Neural crest cell (in vitro differentiated cells): ENCODE data around the gene ZNRF4. TPM values are rescaled to one million over a fixed set of nuclear protein-coding genes. Genes with fewer than 3 reads are reported as not detected.
"Not testable (repeated sequence)": the region's sequence is repeated elsewhere in the genome, so short reads cannot be mapped to it uniquely, and the experiment has no call there.

Experiments used
- DNase-seq: peaks from one replicate; pipeline ENCODE4 v3.0.0; 2021; ENCODE audit warnings: low read depth, mixed read lengths, low spot score
- H3K27ac Mint-ChIP-seq: one replicate; pipeline ENCODE4 v1.8.0; 2021; ENCODE audit warnings: mild to moderate bottlenecking, mixed read lengths; ENCODE audit not compliant: unreplicated experiment
- H3K27me3 Mint-ChIP-seq: 2 replicates; pipeline ENCODE4 v1.8.0; 2021; ENCODE audit warnings: low read depth, mild to moderate bottlenecking, mixed read lengths
- H3K36me3 Mint-ChIP-seq: 2 replicates; pipeline ENCODE4 v1.8.0; 2021; ENCODE audit warnings: low read depth, mild to moderate bottlenecking, mixed read lengths
- H3K4me1 Mint-ChIP-seq: 2 replicates; pipeline ENCODE4 v1.8.0; 2021; ENCODE audit warnings: mixed read lengths
- H3K4me3 Mint-ChIP-seq: one replicate; pipeline ENCODE4 v1.8.0; 2021; ENCODE audit warnings: mild to moderate bottlenecking, mixed read lengths
- H3K9me3 Mint-ChIP-seq: 2 replicates; pipeline ENCODE4 v1.8.0; 2021; ENCODE audit warnings: mixed read lengths
- total RNA-seq: library from RNA; stranded (reverse); gene quantifications from 2 replicates; pipeline ENCODE4 v1.2.1, GENCODE V29; 2021
- TF ChIP-seq, protein P1 (sequence below): fragments of 200-600 bp; sonication (generic); conservative IDR thresholded peaks from 2 replicates; pipeline ENCODE4 v1.5.0; 2021; ENCODE audit warnings: antibody characterized with exemption, mild to moderate bottlenecking

ZNRF4 gene
- total RNA-seq, 1 donor from 2014 or later = not detected

DNA sequence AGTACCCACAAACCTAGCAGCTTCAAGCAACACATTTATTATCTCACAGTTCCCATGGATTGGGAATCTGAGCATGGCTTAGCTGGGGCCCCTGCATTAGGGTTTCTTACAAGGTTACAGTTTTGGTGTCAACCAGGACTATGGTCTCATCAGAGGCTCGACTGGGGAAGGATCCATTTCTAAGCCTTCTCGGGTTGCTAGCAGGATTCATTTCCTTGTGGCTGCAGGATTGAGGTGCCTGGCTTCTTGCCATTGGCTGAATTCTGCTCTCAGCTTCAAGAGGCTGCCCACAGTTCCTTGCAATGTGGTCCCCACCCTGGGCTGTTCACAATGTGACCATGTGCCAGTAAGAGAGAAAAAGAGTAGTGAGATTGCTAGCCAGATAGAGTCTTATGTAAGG lies 26.7 kb downstream of the ZNRF4 start:
- Mint-ChIP-seq H3K4me3 (no peak overlapping the region), H3K27ac (no peak overlapping the region), H3K36me3 (no peaks in the 10 kb centered on the region), H3K4me1 (peaks cover 23% of the 10 kb centered on the region), H3K9me3 (no peaks in the 10 kb centered on the region), H3K27me3 (peaks cover 42% of the 10 kb centered on the region)
- DNase-seq = no peak
- TF ChIP-seq, protein P1, sequence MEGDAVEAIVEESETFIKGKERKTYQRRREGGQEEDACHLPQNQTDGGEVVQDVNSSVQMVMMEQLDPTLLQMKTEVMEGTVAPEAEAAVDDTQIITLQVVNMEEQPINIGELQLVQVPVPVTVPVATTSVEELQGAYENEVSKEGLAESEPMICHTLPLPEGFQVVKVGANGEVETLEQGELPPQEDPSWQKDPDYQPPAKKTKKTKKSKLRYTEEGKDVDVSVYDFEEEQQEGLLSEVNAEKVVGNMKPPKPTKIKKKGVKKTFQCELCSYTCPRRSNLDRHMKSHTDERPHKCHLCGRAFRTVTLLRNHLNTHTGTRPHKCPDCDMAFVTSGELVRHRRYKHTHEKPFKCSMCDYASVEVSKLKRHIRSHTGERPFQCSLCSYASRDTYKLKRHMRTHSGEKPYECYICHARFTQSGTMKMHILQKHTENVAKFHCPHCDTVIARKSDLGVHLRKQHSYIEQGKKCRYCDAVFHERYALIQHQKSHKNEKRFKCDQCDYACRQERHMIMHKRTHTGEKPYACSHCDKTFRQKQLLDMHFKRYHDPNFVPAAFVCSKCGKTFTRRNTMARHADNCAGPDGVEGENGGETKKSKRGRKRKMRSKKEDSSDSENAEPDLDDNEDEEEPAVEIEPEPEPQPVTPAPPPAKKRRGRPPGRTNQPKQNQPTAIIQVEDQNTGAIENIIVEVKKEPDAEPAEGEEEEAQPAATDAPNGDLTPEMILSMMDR = no peak

DNA sequence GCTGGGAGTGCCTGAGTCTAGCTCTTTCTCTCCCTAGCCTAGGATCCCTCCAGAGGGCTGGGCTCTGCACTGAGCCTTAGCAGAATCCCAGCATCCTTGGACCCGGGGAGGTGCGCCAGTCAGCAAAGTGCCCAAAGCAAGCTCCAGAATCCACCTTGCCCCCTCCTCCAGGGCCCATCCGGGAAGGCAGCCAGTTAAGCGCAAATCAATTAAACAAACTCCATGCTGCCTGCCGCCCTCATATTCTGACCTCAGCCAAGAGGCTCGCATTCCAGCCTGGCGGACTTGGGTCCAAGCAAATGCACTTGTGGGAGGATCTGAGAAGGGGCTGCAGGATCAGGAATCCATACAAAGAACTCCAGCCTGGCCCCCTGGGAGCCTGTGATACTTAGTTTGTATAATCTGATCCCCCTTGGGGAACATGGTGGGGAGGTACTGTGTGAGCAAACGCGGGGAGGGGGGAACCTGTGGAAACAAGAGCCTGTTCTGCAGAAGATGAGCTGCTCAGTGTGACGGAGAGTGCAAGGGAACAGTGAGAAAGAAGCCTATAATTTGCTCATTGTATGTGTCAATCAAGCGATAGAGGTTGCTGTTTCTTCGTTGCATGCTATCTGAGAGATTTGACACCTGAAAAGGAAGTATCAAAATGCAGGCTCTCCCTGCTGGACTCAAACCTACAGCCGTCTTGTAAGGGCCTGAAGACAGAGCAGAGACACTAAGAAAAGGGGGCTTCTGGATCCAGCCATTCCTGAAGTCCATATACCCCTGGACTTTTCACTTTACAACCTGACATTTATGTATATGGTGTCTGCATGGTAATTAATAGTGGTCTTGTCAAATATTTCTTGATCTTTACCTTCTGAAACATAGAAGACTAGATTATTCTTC lies 29.4 kb downstream of the ZNRF4 start:
- peaks cover 21% of the 10 kb centered on the region for H3K4me1 Mint-ChIP-seq
- no peak overlapping the region for H3K27ac Mint-ChIP-seq
- no peaks in the 10 kb centered on the region for H3K9me3 Mint-ChIP-seq

DNA sequence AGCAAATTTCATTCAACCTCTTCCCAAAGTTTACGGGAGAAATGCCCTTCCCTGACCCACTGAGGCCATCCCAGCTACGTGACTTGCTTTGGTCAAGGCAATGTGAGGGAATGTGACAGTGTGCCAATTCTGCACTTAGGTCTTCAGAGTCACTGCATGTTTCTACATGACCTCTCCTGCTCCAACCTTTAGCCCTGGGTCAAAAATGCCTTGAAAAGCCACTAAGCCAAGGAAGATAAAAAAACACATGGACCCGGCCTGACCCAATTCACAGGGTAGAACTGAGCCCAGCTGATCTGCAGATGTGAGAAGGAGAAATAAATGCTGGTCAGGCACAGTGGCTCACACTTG lies 30.0 kb downstream of the ZNRF4 start:
- DNase-seq = no peak
- H3K27ac Mint-ChIP-seq = no peak overlapping the region
- H3K4me3 Mint-ChIP-seq = no peak overlapping the region
- no peaks in the 10 kb centered on the region for H3K9me3 Mint-ChIP-seq
- TF ChIP-seq, protein P1 = no peak
- H3K27me3 Mint-ChIP-seq = peaks cover 31% of the 10 kb centered on the region
- H3K36me3 Mint-ChIP-seq = no peaks in the 10 kb centered on the region
- peaks cover 27% of the 10 kb centered on the region for H3K4me1 Mint-ChIP-seq

More for the DNA sequence above, 29.4 kb downstream of the ZNRF4 start:
- H3K36me3 Mint-ChIP-seq = no peaks in the 10 kb centered on the region
- H3K27me3 Mint-ChIP-seq = peaks cover 29% of the 10 kb centered on the region
- TF ChIP-seq, protein P1 = no peak
- H3K4me3 Mint-ChIP-seq = no peak overlapping the region
- DNase-seq = no peak

DNA sequence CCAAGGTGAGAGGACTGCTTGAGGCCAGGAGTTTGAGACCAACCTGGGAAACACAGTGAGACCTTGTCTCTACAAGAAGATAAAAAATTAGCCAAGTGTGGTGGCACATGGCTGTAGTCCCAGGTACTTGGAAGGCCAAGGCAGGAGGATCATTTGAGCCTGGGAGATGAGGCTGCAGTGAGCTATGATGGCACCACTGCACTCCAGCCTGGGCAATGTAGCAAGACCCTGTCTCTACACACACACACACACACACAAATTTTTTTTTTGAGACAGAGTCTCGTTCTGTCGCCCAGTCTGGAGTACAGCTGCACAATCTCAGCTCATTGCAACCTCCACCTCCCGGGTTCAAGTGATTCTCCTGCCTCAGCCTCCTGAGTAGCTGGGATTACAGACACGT lies 30.4 kb downstream of the ZNRF4 start:
- Mint-ChIP-seq H3K4me1 (peaks cover 31% of the 10 kb centered on the region), H3K27me3 (peaks cover 32% of the 10 kb centered on the region)
- H3K36me3 Mint-ChIP-seq, H3K9me3 Mint-ChIP-seq, H3K4me3 Mint-ChIP-seq, DNase-seq, H3K27ac Mint-ChIP-seq: not testable (repeated sequence)

DNA sequence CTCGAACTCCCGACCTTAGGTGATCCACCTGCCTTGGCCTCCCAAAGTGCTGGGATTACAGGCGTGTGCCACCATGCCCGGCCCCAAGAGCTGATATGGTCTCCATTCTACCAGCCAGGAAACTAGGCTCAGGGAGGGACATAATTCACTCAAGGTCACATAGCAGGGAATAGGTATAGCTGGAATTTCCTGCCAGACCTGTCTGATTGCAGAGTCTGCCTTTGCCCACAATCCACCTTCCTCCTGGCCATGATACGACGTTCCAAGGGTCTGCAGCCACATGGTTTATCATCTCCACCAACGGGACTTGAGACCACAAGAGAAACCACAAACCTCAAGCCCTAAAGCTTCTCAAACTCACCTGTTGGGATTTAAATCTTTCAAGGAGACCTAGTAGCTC lies 32.0 kb downstream of the ZNRF4 start:
- Mint-ChIP-seq H3K27me3 (peaks cover 42% of the 10 kb centered on the region), H3K4me3 (no peak overlapping the region), H3K9me3 (no peaks in the 10 kb centered on the region), H3K36me3 (no peaks in the 10 kb centered on the region), H3K27ac (no peak overlapping the region), H3K4me1 (peaks cover 32% of the 10 kb centered on the region)
- TF ChIP-seq, protein P1 = no peak
- DNase-seq = no peak

DNA sequence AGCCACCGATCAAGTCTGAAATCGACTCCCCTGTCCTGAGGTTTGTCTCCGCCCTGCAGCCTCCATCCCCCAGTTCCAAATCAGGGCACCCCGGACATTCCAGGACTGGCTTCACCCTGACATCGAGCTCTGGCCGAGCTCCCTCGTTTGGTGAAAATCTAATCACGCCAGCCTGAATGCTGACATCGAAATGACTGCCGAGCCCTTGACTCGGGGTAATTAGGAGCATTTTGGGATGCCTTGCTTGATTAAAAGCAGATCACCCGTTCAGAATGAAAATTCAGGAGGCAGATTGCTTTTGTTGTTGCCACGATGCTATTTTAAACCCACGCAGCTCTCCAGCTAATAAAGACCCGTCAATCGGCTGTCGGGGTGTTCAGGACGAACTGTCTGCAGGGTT lies 34.3 kb downstream of the ZNRF4 start:
- H3K36me3 Mint-ChIP-seq = no peaks in the 10 kb centered on the region
- H3K27me3 Mint-ChIP-seq = peaks cover 54% of the 10 kb centered on the region
- peak overlapping the region; percentile 50 for H3K27ac Mint-ChIP-seq
- DNase-seq = no peak
- H3K4me3 Mint-ChIP-seq = no peak overlapping the region
- peaks cover 35% of the 10 kb centered on the region for H3K4me1 Mint-ChIP-seq
- H3K9me3 Mint-ChIP-seq = no peaks in the 10 kb centered on the region
- TF ChIP-seq, protein P1 = no peak
